HG03064 (cell line): ENCODE data around the gene TXNDC2.

ENCODE experiments used
- ATAC-seq: cut with Tn5 transposase; IDR thresholded peaks from one replicate; pipeline ENCODE4 v1.9.1; 2021; ENCODE audit warnings: low read depth; ENCODE audit not compliant: unreplicated experiment

Gene TXNDC2

GRCh38 chr18:9928646-9929259 lies 43.0 kb downstream of the TXNDC2 start:
- no peak for ATAC-seq

- ATAC-seq: no peak
These were observed 44.6 kb downstream of the TXNDC2 start for GRCh38 chr18:9930299-9930884.

DNA sequence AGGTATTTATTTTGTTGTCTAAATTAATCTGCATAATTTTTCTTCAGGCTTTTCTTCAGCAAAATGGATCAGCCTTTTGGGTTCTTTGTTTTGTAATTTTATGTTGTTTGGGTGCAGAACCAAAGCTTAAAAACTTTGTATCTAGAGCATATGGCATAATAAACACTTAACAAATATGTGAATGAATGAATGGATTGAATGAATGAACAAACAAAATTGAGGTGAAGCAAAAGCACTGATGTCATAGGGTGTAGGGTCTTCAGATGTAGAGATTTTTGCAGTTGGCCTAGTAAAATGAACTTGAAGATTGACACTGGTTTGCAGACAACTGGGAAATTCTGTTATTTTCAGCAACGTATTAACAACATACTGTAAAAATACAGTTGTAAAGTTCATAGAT lies 45.4 kb downstream of the TXNDC2 start:
- ATAC-seq: no peak

DNA sequence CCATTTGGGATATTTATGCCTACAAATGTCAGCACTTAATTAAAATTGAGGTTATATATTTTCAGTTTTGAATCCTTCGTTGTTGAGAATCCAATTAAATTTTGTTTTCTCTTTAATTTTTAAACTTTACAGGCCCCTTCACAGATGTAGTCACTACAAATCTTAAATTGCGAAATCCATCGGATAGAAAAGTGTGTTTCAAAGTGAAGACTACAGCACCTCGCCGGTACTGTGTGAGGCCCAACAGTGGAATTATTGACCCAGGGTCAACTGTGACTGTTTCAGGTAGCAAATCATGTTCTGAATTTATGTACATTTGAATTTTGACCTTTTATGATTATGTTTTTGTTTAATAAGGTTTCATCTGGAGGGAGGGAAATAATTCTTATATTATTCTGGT lies 45.9 kb downstream of the TXNDC2 start:
- ATAC-seq: no peak

GRCh38 chr18:9933865-9934264 lies 48.1 kb downstream of the TXNDC2 start:
- no peak for ATAC-seq

DNA sequence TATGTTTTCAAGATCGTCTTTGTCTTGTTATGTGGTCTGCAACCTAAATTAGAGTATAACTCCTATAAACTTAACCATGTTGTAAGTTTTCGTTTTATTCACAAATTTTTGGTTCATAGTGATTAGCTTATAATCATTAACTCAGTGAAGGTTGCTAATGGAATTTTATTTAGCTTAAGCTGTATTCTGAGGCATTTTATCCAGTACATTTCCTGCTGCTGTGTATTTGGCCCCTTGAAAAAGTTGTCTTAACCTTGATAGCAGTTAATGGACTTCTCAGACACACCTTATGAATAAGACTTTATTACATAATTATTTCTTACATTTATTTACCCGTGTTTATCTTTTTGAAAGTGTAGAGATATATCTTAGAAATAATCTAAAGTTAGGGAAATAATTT lies 48.5 kb downstream of the TXNDC2 start:
- ATAC-seq: no peak
